ENCODE results near the gene SLC35G6. TPM values are rescaled to one million over a fixed set of nuclear protein-coding genes. Genes with fewer than 3 reads are reported as not detected.

SLC35G6 gene
- total and polyA plus RNA-seq, 2 experiments from 2014 or later, result 0.16 TPM; not detected in 1

DNA sequence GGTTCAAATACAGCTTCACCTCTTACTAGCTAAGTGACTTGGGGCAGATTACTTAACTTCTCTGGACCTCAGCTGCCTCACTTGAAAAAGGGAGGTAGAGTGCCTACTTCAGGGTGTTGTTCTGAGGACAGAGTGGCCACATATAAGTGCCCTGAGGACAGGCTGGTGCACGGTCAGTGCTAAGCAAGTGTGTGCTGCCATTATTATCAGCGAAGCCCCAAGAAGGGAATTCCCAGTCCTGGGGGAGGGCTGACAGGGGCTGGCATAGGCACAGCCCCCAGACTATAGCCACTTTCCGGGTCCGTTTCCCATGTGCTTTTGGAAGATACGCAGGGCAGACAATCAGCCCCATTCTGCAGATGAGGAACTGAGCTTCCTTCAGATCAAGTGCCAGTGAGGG lies 4.3 kb upstream of the SLC35G6 start (continued):
- no peak for TF ChIP-seq JUNB (IDR thresholded peaks at IDR 0.05; ENCODE audit: unreplicated experiment)
- no peak for TF ChIP-seq CTCF (conservative IDR thresholded peaks at IDR 0.05; ENCODE audit: low read depth in 2 of 2)

DNA sequence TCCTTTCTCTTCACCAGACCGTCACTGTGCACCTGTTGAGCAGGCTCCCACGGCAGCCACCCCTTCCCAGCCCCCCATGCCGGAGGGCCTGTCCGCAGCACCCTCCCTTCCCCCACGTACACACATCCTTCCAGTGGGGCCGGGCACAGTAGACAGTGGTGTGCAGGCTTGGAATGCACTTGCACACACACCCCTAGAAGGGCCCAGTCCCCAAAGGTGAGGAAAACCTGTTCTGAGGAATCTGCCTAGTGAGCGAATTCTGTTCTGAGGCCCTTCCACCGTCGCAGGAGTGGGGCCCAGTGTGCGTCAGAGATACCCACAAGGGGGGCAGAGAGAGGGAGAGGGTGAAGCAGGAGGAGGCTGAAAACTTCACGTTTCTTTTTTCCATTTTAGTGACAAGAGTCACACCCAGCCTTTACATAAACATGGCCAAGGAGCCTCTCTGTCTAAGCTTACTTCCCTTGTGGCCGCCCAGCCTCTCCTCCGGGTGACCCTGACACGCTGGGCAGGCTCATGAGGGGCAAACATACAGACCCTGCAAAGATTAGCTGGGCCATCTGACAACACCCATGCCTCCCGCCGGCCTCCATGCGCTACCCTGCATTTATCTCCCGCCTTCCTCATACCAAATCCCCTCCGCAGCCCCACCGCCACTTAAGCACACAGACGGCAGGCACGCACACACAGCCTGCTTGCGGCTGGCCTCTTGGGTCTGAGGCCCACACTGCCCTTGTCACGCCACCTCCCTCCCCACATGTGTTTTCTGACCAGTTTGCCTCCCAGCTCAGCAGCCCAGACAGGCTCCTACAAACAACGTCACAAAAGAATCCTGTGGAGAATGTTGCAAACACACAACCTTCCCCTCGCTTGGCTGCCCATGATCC lies 3.6 kb upstream of the SLC35G6 start:
- peak overlapping the region; percentile 45; the same call in 1 of the 2 replicates for H3K27ac ChIP-seq (ENCODE audit: low read depth)
- peaks cover 21% of the 10 kb centered on the region for H3K4me1 ChIP-seq (ENCODE audit: insufficient read depth)
- peak overlapping the region; percentile 83 for H3K4me3 Mint-ChIP-seq
- no peak overlapping the region; the same call in 1 of the 2 replicates for H3K27ac Mint-ChIP-seq
- peaks cover 13% of the 10 kb centered on the region for H3K27me3 Mint-ChIP-seq (ENCODE audit: insufficient read depth, low read depth, poor library complexity)
- H3K9me2 ChIP-seq (ENCODE audit: insufficient read depth), result no peaks in the 10 kb centered on the region
- TF ChIP-seq REST (IDR thresholded peaks at IDR 0.05; ENCODE audit: unreplicated experiment), result no peak
- TF ChIP-seq CTCF (conservative IDR thresholded peaks at IDR 0.05; ENCODE audit: low read depth in 2 of 2), result no peak
- H3K4me2 ChIP-seq, result peak overlapping the region; percentile 90
- 0 out of 3 replicates have a peak, but pooled peaks have one; percentile 1 for ATAC-seq
- H3K27me3 ChIP-seq (ENCODE audit: insufficient read depth), result no peaks in the 10 kb centered on the region
- peaks cover 44% of the 10 kb centered on the region for H3K4me1 Mint-ChIP-seq
- no peaks in the 10 kb centered on the region for H3K36me3 ChIP-seq (ENCODE audit: insufficient read depth)
- H4K20me1 ChIP-seq (replicated peaks; ENCODE audit: insufficient read depth), result peaks cover 8% of the 10 kb centered on the region; the same call in 1 of the 2 replicates
- 0 out of 2 replicates have a peak, but pooled peaks cover 4% of the 10 kb centered on the region for H3F3A ChIP-seq (replicated peaks; ENCODE audit: low read depth)
- H2AFZ ChIP-seq, result no peak overlapping the region
- H3K36me3 Mint-ChIP-seq (ENCODE audit: low read depth), result peaks cover 7% of the 10 kb centered on the region; the same call in 1 of the 3 replicates
- H3K79me2 ChIP-seq (replicated peaks; ENCODE audit: insufficient read depth), result peaks cover 58% of the 10 kb centered on the region
- peak; percentile 24 for DNase-seq (ENCODE audit: low spot score)
- peak overlapping the region; percentile 84 for H3K4me3 ChIP-seq
- no peaks in the 10 kb centered on the region; the same call in 1 of the 3 replicates for H3K9me3 Mint-ChIP-seq

Data from GM23338 (cell line).